Lower lobe of right lung (tissue), 2 donors: ENCODE results near the gene PRM1. TPM values are rescaled to one million over a fixed set of nuclear protein-coding genes. Genes with fewer than 3 reads are reported as not detected.

Experiments
- ATAC-seq, 2 donors: fragments of 200-7000 bp; cut with Tn5 transposase; one replicate each; pipeline ENCODE4 v1.9.1; 2020 to 2022; ENCODE audit warnings: mild to moderate bottlenecking in 2 of 2, moderate library complexity in 2 of 2
- DNase-seq: peaks from one replicate; pipeline ENCODE4 v3.0.0-alpha.2; 2020
- H3K27ac ChIP-seq: fragments of 200-600 bp; one replicate; pipeline ENCODE4 v1.8.0; 2022
- H3K27me3 ChIP-seq: fragments of 200-600 bp; one replicate; pipeline ENCODE4 v1.8.0; 2022; ENCODE audit warnings: low read depth
- H3K36me3 ChIP-seq: fragments of 200-600 bp; one replicate; pipeline ENCODE4 v1.8.0; 2022; ENCODE audit warnings: mild to moderate bottlenecking
- H3K4me1 ChIP-seq: fragments of 200-600 bp; one replicate; pipeline ENCODE4 v1.8.0; 2022
- H3K4me3 ChIP-seq: fragments of 200-600 bp; one replicate; pipeline ENCODE4 v1.8.0; 2022; ENCODE audit warnings: mild to moderate bottlenecking
- H3K9me3 ChIP-seq: fragments of 200-600 bp; one replicate; pipeline ENCODE4 v1.8.0; 2022
- CTCF ChIP-seq: fragments of 200-600 bp; IDR thresholded peaks from one replicate; pipeline ENCODE4 v1.8.0; 2022; ENCODE audit warnings: antibody characterized with exemption, mild to moderate bottlenecking
- intact Hi-C: fragments of 100-400 bp; cut with DNase I; formaldehyde crosslinking; loops from one replicate; pipeline ENCODE4 v1.11.0; 2022
- total RNA-seq: library from RNA; stranded (reverse); fragmentation: NEBNext Ultra II Directional; extraction: Animal tissue kit (Norgen Biotek cat#: 25700); gene quantifications from one replicate; pipeline ENCODE4 v1.2.1, GENCODE V29; 2021
- donor health status: DM: no; HTN: yes; CAD: no; lungs with severe emphysema.

Gene PRM1
- total RNA-seq, 1 donor from 2014 or later: not detected

GRCh38 chr16:11306997-11307638 is 26.0 kb upstream of the PRM1 start:
- no peak for TF ChIP-seq CTCF
- no peak for DNase-seq
- Histone ChIP-seq H3K27ac (peak overlapping the region; percentile 79), H3K27me3 (no peaks in the 10 kb centered on the region), H3K4me1 (peaks cover 46% of the 10 kb centered on the region), H3K36me3 (no peaks in the 10 kb centered on the region), H3K9me3 (no peaks in the 10 kb centered on the region), H3K4me3 (no peak overlapping the region)
- peak; percentile 76 to 77 for ATAC-seq
- intact Hi-C loops: no loop called here

DNA sequence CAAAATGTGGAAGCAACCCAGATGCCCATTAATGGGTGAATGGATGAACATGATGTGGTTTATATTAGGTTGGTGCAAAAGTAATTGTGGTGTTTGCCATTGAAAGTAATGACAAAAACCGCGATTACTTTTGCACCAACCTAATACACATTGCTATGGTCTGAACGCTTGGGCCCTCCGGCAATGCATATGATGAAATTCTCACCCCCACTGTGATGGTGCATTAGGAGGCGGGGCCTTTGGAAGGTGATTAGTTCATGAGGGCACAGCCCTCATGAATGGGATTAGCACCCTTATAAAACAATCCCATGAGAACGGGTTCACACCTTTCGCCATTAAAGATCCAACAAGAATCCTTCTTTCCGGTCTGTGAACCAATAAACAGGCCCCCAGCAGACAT is 25.3 kb upstream of the PRM1 start:
- intact Hi-C loops: no loop called here
- Histone ChIP-seq H3K27me3 (no peaks in the 10 kb centered on the region), H3K36me3 (no peaks in the 10 kb centered on the region), H3K4me1 (peaks cover 41% of the 10 kb centered on the region), H3K4me3 (no peak overlapping the region), H3K27ac (peak overlapping the region; percentile 68), H3K9me3 (no peaks in the 10 kb centered on the region)
- DNase-seq (no peak), ATAC-seq (no peak)
- no peak for TF ChIP-seq CTCF

DNA sequence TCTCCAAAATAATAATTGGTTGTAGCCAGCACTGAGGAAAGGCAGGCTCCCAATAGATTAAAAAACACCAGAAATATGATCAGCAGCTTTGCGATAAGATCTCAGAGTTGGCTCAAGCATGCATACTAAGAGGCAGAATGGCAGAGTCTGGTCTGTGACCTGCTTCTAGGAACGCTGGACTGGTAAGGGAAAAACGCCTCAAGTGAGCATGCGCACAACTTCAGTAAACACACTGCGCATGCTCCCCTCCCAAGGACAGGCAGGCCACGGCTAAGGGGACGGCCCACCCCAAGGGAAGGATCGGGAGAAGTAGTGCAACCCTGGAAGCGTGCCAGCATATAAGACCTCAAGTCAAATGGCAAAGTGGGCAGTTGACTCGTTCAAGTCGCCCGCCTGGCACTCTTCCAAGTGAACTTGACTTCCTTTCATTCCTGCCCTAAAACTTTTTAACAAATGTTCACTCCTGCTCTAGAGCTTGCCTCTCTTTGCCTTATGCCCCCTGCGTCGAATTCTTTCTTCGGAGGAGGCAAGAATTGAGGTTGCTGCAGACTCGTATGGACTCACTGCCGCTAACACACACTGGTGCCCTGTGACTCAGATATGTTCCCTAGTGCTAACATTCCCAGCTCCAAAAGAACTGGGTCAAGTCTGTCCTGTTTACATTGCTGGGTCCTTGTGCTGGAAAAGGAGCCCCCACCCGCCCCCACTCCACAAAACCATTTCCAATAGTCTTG is 22.4 kb upstream of the PRM1 start:
- peaks cover 18% of the 10 kb centered on the region for H3K4me1 ChIP-seq
- H3K36me3 ChIP-seq: no peaks in the 10 kb centered on the region
- H3K27me3 ChIP-seq: no peaks in the 10 kb centered on the region
- no peak overlapping the region for H3K4me3 ChIP-seq
- no peak for TF ChIP-seq CTCF
- ATAC-seq: peak; percentile 83 to 87
- DNase-seq: peak; percentile 60
- H3K27ac ChIP-seq: peak overlapping the region; percentile 58
- intact Hi-C loops: no loop called here
- no peaks in the 10 kb centered on the region for H3K9me3 ChIP-seq

DNA sequence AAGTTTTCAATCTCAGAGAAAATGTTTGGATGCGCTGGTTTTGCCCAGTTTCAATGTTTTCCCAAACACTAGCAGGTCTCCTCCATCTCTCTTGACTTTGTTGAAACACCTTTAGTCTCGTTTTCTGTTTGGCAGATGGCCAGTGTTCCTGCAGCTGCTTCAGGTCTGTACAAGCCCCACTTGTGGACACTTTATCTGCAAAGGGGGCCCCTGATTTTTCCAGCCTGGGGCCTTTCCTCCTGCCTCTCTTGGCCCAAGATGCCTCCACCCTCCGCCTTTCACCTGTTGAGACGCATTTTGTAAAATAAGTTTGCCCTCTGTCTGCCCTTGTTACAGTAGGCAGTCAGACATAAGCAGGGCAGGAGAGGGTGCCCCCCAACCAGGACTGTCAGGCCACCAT is 21.8 kb upstream of the PRM1 start:
- no peak for TF ChIP-seq CTCF
- Histone ChIP-seq H3K4me3 (no peak overlapping the region), H3K27ac (peak overlapping the region; percentile 58), H3K9me3 (no peaks in the 10 kb centered on the region), H3K36me3 (no peaks in the 10 kb centered on the region), H3K27me3 (no peaks in the 10 kb centered on the region), H3K4me1 (peaks cover 18% of the 10 kb centered on the region)
- ATAC-seq (no peak), DNase-seq (no peak)
- intact Hi-C loops: no loop called here

DNA sequence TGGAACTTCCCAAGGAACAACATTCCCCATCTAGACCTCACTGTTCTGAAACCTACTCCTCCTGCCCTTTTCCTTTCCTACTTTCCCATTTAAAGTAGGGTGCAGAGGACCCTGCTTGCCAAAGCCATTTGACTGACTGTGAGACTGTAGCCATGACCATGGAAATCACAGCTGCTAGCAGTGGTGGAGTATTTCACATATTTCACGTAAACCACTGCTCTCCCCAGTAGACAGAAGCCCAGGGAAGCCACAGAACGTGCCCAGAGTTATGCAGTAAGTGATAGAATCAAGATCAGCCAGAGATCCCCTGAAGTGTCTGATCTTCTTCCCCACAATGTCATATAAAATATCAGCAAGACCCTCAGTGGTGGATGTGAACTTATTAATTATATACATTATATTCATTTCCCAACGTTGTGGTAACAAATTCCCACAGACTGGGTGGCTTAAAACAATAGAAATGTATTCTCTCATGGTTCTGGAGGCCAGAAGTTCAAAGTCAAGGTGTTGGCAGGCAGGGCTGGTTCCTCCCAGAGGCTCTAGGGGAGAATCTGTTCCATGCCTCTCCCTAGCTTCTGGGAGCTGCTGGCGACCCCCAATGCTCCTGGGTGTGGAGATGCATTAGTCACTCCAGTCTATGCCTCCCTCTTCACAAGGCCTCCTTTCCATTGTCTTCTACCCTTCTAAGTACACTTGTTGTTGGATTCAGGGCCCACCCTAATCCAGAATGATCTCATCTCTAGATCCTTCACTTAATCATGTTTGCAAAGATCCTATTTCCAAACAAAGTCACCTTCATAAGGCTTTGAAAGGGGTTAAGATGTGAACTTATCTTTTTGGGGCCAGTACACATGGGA is 20.7 kb upstream of the PRM1 start:
- Histone ChIP-seq H3K4me1 (peaks cover 23% of the 10 kb centered on the region), H3K27me3 (no peaks in the 10 kb centered on the region), H3K36me3 (no peaks in the 10 kb centered on the region), H3K9me3 (no peaks in the 10 kb centered on the region), H3K4me3 (no peak overlapping the region), H3K27ac (peak overlapping the region; percentile 24)
- no peak for ATAC-seq
- intact Hi-C loops: no loop called here
- no peak for TF ChIP-seq CTCF
- DNase-seq: no peak
